ENCODE measurements around the gene LIN9.

DNA sequence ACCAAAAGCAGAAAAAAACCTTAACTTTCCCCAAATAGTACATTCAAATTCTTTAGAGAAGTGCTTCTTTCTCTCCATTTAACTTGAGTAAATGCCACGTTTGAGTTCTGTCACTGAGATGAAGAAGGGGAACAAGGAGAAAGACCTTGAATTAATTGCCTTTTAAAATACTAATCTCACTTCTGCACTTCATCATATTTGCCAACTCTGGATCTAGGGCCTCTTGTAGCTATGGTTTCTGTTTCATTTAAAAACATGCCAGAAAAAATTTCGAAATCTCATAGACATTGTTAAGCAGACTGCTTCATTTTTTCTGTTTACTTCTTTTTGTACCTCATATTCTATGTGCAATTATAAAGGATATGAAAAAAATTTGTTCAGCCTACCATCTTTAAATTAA lies 60.9 kb downstream of the LIN9 start:
- TF ChIP-seq CTCF (IDR thresholded peaks at IDR 0.05 in 2 of 3, conservative IDR thresholded peaks at IDR 0.05 in 1 of 3; ENCODE audit: control insufficient read depth in 2 of 3, extremely low read depth in 1 of 3, insufficient read depth in 1 of 3, low read depth in 3 of 3, low read length in 3 of 3) (no peak), ZNF384 (IDR thresholded peaks at IDR 0.05; ENCODE audit: borderline replicate concordance, low read depth, low read length) (no peak)

Measured in GM12878 (cell line).